Mononuclear cell (primary cell): ENCODE data around the gene SAE1. TPM values are rescaled to one million over a fixed set of nuclear protein-coding genes. Genes with fewer than 3 reads are reported as not detected.
A peak's percentile ranks its signal among the peaks of the same experiment; 100 is the strongest.

Experiments
- H3K27me3 ChIP-seq: 2 replicates; pipeline ENCODE4 v1.6.0; 2011; ENCODE audit warnings: low read length, control low read depth; ENCODE audit not compliant: insufficient read depth
- H3K4me1 ChIP-seq: 2 replicates; pipeline ENCODE4 v1.5.1; 2011; ENCODE audit warnings: mild to moderate bottlenecking, low read length, control low read depth; ENCODE audit not compliant: insufficient read depth
- H3K4me3 ChIP-seq: 2 replicates; pipeline ENCODE4 v1.5.1; 2011; ENCODE audit warnings: mild to moderate bottlenecking, low read length, moderate library complexity
- H3K9me3 ChIP-seq: 2 replicates; pipeline ENCODE4 v1.5.1; 2011; ENCODE audit warnings: low read depth, mild to moderate bottlenecking, control low read depth, low read length
- total RNA-seq: library from RNA; depleted of rRNA; stranded (reverse); fragments of >200 nt; gene quantifications from one replicate; pipeline ENCODE4 v1.2.3, GENCODE V29; 2012

The SAE1 gene
- total RNA-seq, 1 donor = 29.5 TPM

- peaks cover 40% of the 10 kb centered on the region for H3K4me1 ChIP-seq
- H3K27me3 ChIP-seq = no peaks in the 10 kb centered on the region
- H3K4me3 ChIP-seq = peak overlapping the region; percentile 98
- no peaks in the 10 kb centered on the region for H3K9me3 ChIP-seq
These were observed 18.3 kb upstream of the SAE1 start for GRCh38 chr19:47112166-47112996.

- no peaks in the 10 kb centered on the region for H3K27me3 ChIP-seq
- no peaks in the 10 kb centered on the region for H3K9me3 ChIP-seq
- H3K4me1 ChIP-seq = peaks cover 32% of the 10 kb centered on the region
- peak within 1 kb of the TSS; percentile 98 for H3K4me3 ChIP-seq
These were observed 17.4 kb upstream of the SAE1 start, which contains the start of gene ZC3H4 for GRCh38 chr19:47112997-47113849. Gene ZC3H4 (minus strand): TSS chr19:47113776. CDS start chr19:47112584, 1,192 bp downstream.

- peak overlapping the region; percentile 98 for H3K4me3 ChIP-seq
- H3K27me3 ChIP-seq = no peaks in the 10 kb centered on the region
- no peaks in the 10 kb centered on the region for H3K9me3 ChIP-seq
- peaks cover 25% of the 10 kb centered on the region for H3K4me1 ChIP-seq
These were observed 16.6 kb upstream of the SAE1 start for GRCh38 chr19:47113850-47114651.

- H3K27me3 ChIP-seq = no peaks in the 10 kb centered on the region
- no peak overlapping the region for H3K4me3 ChIP-seq
- no peaks in the 10 kb centered on the region for H3K4me1 ChIP-seq
- no peaks in the 10 kb centered on the region for H3K9me3 ChIP-seq
These were observed 10.1 kb upstream of the SAE1 start for GRCh38 chr19:47120470-47121067.

- Histone ChIP-seq H3K27me3 (no peaks in the 10 kb centered on the region), H3K9me3 (no peaks in the 10 kb centered on the region), H3K4me3 (no peak overlapping the region), H3K4me1 (no peaks in the 10 kb centered on the region)
These were observed 8.0 kb upstream of the SAE1 start for GRCh38 chr19:47122359-47123335.

GRCh38 chr19:47123406-47123805, 7.2 kb upstream of the SAE1 start:
- H3K4me1 ChIP-seq = no peaks in the 10 kb centered on the region
- H3K9me3 ChIP-seq = no peaks in the 10 kb centered on the region
- H3K27me3 ChIP-seq = no peaks in the 10 kb centered on the region
- H3K4me3 ChIP-seq = no peak overlapping the region

GRCh38 chr19:47124937-47125668, 5.5 kb upstream of the SAE1 start:
- Histone ChIP-seq H3K9me3 (no peaks in the 10 kb centered on the region), H3K4me1 (peaks cover 2% of the 10 kb centered on the region), H3K27me3 (no peaks in the 10 kb centered on the region), H3K4me3 (no peak overlapping the region)

- Histone ChIP-seq H3K9me3 (no peaks in the 10 kb centered on the region), H3K27me3 (no peaks in the 10 kb centered on the region), H3K4me1 (peaks cover 6% of the 10 kb centered on the region), H3K4me3 (no peak overlapping the region)
These were observed 5.0 kb upstream of the SAE1 start for GRCh38 chr19:47125669-47125938.

- Histone ChIP-seq H3K27me3 (no peaks in the 10 kb centered on the region), H3K9me3 (no peaks in the 10 kb centered on the region), H3K4me3 (no peak overlapping the region), H3K4me1 (peaks cover 34% of the 10 kb centered on the region)
These were observed 1.1 kb upstream of the SAE1 start for GRCh38 chr19:47129579-47129978.

GRCh38 chr19:47130120-47130588, 481 bp upstream of the SAE1 start:
- Histone ChIP-seq H3K9me3 (no peaks in the 10 kb centered on the region), H3K27me3 (no peaks in the 10 kb centered on the region), H3K4me1 (peaks cover 34% of the 10 kb centered on the region), H3K4me3 (peak overlapping the region; percentile 83)

- Histone ChIP-seq H3K27me3 (no peaks in the 10 kb centered on the region), H3K4me1 (peaks cover 34% of the 10 kb centered on the region), H3K4me3 (no peak overlapping the region), H3K9me3 (no peaks in the 10 kb centered on the region)
These were observed 1.7 kb downstream of the SAE1 start for GRCh38 chr19:47132194-47132852.

GRCh38 chr19:47133021-47133471, 2.4 kb downstream of the SAE1 start:
- Histone ChIP-seq H3K4me1 (peaks cover 34% of the 10 kb centered on the region), H3K4me3 (no peak overlapping the region), H3K27me3 (no peaks in the 10 kb centered on the region), H3K9me3 (no peaks in the 10 kb centered on the region)

- no peaks in the 10 kb centered on the region for H3K27me3 ChIP-seq
- H3K9me3 ChIP-seq = no peaks in the 10 kb centered on the region
- H3K4me3 ChIP-seq = no peak overlapping the region
- H3K4me1 ChIP-seq = peaks cover 34% of the 10 kb centered on the region
These were observed 3.9 kb downstream of the SAE1 start for GRCh38 chr19:47134545-47134944.
